ENCODE data around the gene CHIC2. TPM values are rescaled to one million over a fixed set of nuclear protein-coding genes. Genes with fewer than 3 reads are reported as not detected.

Gene CHIC2
- total RNA-seq, 1 donor from 2014 or later, result 22.8 TPM

DNA sequence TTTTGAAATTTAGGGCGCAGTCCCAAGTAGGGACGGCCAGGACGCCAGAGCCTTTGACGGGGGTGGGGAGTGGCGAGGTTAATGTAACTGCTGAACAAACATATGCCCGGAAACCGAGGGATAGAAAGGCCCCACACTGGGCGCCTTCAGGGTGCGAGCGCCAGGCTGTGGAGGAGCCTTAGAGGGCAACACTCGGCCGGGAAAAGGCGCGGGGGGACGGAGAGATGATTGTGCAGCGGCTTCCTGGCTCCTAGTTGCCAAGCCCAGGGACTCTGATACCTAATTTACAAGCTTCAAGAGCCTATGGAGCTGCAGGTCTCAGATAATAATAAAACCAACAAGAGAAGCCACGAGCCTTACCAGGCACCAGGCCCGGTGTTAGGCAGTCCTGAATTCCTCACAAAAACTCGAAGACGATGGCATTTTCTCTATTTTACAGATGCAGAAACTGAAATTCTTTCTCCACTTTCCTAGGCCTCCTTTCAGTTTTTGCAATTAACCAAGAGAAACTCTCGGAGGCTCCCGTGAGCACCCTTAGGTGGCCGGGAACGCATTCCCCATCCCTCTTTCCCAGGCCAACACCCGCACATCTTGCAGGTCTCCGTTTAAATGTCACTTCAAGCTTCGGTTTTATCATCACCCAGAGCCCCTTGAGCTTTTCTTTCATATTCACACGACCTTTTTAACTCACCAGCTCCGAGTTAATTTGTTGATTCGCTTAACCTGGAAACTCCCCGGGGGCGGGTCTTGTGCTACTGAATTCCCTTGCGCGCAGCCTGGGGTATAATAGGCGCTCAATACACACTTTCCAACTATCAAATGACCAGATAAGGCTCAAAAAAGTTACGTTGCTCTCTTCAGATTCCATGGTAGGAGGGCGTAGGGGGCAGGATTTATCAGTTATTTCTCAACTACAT, 29.2 kb upstream of the CHIC2 start:
- no peak for DNase-seq (ENCODE audit: low spot score)

DNA sequence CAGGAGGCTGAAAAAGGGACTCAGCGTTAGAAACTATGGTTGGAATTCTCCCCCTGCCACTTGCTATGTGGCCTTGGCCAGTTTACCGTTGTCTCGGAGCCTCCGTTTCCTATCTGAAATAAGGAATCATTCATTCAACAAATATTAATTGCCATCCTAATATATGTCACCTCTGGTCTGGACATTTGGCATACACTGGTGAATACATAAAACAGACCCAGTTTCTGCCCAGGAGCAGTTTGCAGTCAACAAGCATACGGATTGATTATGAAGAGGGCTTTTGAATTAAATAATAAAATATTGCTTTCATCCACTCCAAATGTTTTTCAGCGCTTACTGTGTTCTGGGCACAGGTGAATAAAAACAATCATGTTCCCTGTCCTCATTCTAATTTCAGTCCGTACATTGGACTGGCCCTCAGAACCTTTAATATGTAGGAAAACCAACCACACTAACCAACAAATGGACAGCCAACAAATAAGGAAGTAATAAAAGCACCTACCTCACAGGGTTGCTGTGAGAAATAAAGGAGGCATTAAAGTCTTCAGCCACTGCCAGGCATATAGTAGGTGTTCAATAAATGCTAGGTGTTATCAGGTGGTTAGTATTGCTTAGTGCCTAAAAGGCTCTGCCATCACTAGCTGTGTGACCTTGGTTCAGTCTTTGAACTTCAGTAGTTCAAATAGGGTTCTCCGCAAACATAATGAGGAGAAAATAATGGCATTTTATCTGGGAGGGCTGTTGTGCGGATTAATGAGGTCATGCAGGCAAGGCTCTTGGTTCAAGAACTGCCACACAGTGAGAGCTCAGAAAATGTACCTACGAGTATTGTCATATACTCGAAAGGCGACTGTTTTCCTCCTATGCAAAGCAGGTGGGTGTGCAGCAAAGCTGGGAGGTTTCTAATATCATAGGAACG, 28.3 kb upstream of the CHIC2 start:
- no peak for DNase-seq (ENCODE audit: low spot score)

DNA sequence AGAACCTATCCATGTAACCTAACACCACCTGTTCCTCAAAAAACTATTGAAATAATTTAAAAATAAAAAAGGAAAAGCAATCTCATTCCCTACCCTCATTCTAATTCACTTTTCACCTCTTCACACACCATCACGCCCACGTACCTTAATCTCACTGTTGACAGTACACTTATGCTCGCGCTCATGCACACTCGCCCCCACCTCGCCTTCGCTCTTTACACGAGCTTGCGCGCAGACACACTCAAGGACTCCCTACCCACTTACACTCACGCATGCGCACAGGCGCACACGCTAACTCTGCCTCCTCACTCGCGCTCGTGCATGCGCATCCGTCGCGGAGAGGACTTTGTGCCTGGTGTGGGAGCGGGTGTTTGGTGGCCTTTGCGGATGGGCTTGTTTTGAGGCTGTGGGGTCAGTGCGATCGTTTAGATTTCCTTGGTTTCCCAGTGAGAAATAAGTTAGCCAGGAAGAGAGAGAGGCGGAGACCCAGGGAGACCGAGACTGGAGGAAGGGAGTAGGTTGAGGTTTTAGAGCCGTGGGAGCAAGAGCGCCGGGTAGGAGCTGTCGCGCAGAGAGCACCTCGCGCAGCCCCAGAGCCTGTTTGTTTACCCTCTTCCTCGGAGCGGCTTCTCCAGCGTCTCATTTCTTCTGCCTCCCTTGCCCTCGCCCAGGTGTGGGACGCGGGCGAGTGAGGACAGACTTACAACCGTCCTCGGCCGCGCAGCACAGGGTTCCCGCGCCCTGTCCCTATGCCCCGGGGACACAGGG, 27.4 kb upstream of the CHIC2 start:
- peak; percentile 64 for DNase-seq (ENCODE audit: low spot score)

DNA sequence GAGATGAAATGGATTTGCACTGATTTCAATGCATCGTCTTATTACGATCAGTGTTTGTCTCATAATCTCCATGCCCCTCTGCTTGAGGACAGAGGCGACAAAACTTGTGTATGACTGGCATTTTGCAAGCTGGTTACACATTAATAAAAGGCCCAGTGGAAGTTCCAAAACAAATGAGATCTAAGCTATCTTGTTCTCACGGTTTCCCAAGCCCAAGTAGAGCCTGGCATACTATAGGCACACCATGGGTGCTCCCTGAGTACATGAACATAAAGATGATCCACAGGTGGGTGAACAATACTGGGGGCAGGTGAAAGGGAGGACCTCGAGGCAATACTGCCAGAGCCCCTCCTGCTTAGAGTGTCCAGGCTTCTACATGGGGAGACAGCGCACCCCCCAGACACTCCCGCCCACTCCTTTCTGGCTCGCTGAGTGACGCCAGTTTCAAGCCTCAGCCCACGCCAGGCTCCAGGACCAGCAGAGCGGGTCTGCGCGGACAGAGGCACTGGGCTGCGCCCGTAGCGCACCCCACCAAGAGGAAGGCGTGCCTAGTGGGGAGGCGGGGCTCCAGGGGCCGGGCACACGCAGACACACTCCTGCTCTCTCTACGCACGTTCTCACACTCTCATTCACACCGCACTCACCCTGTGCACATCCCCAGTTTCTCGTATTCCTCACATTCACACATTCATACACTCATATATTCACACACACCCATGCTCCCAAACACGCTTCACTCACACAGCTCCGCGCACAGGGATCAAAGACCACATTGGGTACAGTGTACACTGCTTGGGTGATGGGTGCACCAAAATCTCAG, 26.6 kb upstream of the CHIC2 start:
- no peak for DNase-seq (ENCODE audit: low spot score)

DNA sequence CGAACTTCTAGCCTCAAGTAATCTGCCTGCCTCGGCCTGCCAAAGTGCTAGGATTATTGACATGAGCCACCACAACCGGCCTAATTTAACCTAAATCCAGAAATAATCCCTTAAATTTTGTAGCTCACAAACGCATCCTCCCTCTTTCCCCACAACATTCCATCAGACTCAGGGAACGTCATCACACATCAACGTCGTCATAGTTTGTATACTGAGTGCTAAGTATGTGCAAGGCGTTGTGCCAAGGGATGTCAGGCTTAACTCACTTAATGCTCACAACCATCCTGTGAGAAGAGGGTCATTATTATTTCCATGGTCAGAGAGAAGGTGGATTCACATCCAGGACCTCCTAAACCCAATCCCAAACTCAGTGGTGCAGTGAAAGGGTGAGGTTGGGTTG, 26.0 kb upstream of the CHIC2 start:
- DNase-seq (ENCODE audit: low spot score), result no peak

DNA sequence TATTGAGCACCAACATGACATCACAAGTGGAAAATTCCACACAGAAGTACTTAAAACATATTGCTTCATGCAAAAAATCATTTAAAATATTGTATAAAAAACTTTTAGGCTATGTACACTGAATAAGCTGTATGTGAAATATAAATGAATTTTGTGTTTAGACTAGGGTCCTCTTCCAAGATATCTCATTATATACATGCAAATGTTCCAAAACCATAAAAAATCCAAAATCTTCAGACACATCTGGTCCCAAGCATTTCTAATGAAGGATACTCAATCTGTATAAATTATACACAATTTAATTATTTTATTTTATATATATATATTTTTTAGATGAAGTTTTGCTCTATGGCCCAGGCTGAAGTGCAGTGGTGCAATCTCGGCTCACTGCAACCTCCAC, 25.5 kb upstream of the CHIC2 start:
- DNase-seq (ENCODE audit: low spot score), result no peak

DNA sequence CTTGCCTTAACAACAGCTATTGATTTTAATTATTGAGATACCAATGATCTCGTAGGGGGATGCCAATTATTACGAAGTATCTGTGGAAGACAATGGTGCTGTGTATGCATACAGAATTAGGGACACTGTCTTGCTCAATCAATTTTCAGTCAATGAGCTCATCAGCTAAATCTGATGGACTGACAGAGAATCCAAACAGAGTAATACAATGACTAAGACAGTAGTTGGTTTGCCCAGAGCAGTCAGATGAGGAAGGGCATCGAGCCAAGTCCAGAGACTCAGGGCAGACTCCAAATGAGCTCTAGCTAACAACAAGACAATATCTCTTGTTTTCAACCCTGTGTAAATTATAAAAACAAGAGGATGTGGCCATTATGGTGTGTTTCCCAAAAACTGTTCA, 20.9 kb upstream of the CHIC2 start:
- no peak for DNase-seq (ENCODE audit: low spot score)

DNA sequence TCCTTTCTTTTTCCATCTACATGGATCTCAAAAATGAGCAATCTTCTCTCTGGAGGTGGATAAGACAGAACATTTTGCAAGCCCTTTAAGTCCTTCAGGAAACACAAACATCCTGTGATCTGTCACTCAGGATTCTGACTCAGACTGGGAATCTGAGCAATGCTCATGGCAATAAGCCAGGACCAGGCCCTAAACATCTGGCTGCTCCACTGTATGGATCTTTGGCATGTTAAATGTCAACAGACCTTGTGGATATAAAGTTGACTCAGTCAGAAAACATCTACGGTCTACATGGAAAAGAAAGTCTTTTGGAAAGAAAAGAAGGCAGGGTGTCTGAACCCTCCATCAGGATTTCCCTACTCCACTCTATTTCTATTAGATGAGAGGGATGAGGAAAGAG, 17.8 kb upstream of the CHIC2 start:
- no peak for DNase-seq (ENCODE audit: low spot score)

DNA sequence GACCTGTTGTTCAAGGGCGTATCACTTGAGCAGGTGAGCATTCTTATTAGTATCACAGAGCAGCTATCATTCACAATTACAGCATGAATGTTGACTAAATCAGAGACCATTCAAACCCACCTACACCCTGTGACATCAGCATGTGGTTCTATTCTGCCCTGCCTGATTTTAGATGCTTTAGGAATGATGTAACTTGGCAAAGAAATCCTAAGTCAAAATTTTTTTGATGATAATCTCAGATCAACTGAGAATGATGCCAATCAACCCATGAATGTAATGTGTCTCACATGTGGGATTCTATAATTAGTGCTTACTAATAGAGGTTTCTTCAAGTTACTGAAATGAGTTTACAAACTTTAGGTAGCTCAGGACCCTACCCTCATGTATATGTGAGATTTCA, 13.4 kb upstream of the CHIC2 start:
- no peak for DNase-seq (ENCODE audit: low spot score)

DNA sequence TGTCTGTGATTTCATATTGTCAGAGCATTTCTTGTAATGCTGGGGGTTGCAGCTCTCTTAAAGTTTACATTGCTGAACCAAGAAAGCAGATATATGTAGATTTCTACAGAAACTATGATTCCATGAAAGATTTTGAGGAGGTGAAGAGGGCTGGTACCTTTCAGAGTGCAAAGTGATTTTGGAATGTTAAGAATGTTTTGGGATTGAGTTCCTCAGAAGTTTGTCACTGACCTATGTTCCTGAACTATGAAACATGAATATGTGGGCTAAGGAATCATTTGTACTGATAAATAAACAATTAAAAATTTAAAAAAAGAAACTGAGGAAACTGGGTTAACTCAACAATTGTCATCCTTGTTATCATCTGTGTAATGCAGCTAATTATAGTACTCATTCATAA, 12.3 kb upstream of the CHIC2 start:
- no peak for DNase-seq (ENCODE audit: low spot score)

DNA sequence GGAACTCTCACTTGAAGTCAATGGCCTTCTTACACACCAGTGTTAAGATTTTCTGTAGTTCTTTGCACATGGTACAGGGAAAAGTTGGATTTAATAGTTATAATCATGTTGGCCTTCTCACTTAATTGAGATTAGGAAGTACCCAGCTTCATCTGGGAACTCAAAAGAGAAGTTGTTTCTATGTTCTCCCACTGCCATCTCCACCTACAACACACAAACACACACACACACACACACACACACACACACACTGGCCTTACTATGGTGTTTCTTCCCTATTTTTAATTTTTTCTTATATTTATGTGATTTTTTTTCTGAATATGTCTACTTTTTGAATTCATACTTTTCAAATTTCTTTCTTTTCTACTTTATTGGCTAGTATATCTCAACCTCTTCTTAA, 10.0 kb upstream of the CHIC2 start:
- no peak for DNase-seq (ENCODE audit: low spot score)

DNA sequence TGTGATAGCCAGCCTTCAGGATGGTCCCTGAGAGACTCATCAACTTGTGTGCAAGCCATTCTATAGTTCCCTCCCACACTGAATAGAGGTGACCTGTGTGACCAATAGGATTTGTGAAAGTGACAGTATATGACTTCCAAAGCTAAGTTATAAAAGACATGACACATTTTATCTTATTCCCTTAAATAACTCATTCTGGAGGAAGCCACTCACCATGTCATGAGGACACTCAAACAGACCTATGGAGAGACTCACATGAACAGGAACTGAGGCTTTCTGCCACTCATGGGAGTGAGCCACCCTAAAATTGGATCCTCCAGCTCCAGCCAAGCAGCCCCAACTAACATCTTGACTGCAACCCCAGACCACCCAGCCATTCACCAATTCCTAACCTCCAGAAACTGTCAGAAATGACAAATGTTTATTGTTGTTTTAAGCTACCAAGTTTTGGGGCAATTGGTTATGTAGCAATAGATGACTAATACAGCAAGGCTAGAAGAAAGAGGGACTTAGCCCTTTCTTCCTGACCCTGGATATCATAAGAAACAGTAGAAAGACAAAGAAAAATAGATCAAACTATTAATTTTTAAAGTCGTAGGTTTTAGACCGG, 9.0 kb upstream of the CHIC2 start:
- DNase-seq (ENCODE audit: low spot score), result no peak

DNA sequence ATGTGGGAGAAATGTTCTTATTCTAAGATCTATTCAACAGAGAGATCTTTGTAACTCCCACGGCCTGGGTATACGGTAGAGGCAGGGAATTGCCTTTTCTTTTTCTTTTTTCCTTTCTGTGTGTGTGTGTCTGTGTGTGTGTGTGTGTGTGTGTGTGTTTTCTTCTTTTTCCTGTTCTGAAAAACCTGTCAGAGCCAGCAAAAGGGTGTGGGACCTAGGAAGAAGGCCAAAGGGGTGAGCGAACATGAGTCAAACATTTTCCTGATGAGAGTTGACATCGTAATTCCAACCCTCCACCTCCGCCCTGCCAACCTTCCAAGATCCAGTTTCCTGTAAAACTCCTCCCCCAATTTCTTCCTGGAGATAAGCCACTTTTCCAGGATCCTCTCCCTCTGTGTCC, 2.8 kb upstream of the CHIC2 start:
- peak; percentile 63 for DNase-seq (ENCODE audit: low spot score)

DNA sequence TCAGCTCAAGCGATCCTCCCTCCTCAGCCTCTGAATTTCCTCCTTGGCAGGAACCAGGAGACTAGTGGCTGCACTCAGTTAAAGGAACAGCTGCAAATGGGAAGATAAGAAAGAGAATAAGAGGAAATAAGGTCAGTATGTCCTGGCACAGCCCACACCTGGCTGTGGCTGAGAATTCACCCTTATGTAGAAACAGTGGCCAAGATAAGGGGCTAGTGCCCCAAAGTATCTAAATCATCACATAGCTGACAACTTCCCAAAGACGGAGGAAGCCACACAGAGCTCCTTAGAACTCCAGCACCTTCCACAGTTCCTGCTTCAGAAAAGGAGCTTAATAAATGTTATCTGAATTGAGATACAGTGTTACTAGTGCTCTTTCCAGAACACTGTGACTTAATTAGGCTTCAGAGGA, 2.3 kb upstream of the CHIC2 start:
- no peak for DNase-seq (ENCODE audit: low spot score)

DNA sequence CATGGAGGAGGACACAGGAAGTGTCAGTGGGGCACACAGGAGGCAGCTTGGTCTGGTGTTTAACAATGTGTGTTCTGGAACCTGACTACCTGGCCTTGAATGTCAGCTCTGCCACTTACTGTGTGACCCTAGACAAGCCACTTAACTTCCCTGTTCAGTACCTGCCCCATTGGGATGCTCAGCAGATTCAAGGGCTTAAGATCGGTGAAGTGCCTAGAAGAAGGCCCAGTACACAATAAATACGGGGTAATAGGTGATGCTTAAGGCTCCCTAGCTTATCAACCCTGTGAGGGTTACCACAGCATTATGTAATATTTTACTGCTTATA, 1.6 kb upstream of the CHIC2 start:
- DNase-seq (ENCODE audit: low spot score), result no peak

DNA sequence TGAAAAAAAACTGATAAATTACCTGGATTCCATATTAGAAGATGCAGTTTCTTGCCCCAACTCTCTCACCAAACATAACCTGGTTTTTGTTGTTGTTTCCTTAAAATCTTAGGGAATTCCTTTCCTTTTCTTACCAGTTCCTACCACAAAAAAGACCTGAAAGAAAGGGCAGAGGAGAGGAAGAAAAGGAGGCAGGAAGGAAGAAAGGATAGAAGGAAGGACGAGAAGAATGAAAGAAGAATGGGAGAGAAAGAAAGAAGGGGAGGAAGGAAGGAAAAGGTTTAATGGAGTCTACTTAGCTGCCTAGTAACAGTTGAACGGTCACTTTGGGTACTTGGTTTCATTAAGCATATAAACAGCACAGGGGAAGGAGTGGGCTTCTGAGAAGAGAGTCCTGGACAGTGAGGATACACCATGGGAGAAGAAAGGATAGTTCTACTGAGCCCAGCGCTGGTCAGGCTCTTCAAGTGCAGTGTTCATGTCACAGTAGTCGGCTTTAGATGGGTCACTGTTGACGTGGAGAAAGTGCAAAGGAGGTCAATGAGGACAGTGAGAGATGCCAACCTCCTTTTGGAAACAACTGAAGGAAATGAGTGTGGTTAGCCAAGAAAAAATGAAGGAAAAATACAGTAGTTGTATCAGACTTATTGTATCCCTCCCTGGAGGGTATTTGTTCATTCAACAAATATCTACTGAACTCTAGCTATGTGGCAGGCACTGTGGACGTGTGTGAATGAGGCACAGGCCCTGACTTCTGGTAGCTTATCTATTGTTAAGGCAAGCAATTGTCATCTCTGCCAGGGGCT, 1.1 kb upstream of the CHIC2 start:
- no peak for DNase-seq (ENCODE audit: low spot score)

DNA sequence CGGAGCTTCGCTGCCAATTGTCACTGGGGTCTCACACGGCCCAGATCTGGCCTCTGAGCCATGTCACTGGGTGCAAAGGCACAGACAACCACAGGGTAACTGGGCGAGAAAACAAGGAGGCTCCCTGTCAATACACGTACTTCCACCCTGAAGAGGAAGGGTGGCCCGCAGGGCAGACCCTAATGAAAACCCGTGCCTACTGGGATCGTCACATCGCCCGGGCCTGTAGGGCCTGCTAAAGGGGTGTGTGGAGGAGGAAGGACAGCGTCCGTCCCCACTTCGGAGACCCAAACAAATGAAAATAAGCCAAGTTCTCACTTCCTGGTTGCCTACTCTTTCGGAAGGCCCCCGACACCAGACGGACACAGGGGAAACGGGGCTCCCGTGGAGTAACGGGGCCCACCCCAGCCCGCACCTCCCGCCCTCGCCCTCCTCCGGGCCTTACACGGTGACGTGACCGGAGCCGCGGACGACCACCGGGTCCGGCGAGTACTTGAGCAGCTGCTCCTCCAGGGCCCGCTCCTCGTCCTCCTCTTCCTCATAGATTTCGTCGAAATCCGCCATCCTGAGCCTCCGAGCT, 578 bp downstream of the CHIC2 start:
- DNase-seq (ENCODE audit: low spot score), result peak; percentile 55

DNA sequence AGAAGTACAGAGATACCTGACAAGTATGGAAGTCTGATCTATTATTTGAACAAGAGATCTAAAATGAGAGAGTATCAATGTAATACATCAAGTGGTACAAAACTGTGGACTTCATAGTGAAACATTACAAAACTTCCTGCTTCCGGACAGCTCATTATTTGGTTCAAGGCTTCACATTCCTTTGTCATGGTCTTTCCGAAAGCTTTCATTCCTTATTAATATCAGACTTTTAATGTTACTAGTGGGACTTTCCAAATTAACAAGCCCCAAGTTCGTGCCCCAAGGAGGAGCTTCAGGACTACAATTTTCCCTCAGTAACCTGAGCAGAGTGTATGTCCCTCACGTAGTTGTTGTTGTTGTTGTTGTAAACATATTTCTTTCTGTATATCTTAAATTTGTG, 1.2 kb downstream of the CHIC2 start:
- no peak for DNase-seq (ENCODE audit: low spot score)

DNA sequence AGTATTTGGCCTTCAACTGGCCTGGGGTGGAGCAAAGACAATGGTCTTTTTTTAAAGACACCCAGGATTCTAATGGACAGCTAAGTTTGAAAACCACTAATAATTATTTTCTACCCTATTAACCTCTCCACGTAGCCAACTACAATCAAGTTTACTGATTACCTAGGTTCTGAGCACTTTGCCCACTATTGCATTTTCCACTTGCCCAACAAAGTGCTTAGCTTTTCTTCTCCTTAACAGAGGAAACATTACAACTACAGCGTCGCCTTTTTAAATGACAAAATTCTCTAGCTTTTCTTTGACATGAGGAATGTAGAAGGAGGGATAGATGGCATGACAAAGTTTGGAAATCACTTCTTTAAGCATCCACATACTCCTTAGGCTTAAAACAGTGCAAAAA, 2.0 kb downstream of the CHIC2 start:
- no peak for DNase-seq (ENCODE audit: low spot score)

DNA sequence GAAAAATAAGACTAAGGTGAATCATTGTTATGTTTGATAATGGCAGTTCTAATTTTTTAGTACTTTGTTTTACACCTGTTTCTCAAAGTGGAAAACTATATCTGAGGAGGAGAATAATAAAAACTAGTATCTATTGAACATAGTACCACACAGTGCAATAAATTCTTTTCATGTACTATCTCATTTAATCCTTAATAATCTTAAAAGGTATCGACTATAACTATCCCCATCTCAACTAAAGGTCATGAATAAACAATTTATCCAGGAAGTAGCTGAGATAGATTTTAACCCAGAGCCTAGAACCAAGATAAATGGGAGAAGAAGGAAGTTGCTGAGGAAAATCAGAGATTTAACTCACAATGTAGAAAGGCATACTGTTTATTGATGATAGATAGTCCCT, 2.5 kb downstream of the CHIC2 start:
- no peak for DNase-seq (ENCODE audit: low spot score)

Measured in ureter (tissue), 1 donor.